SK-N-DZ (cell line): ENCODE measurements around the gene ALKBH2.

Source experiments
- small RNA-seq, 2 experiments: library from RNA; depleted of rRNA; stranded (forward); fragments of <200 nt; gene quantifications; one replicate each; pipeline ENCODE3, GENCODE V24; 2014

ALKBH2 gene

Small RNAs within 50 kb of the gene (small RNA-seq; reads per million reads assigned to genes)
- gene RNA5SP372: 0.03 to 2.2 reads per million in 2 experiments
